ENCODE data around the gene THRB. TPM values are rescaled to one million over a fixed set of nuclear protein-coding genes. Genes with fewer than 3 reads are reported as not detected.

THRB gene
- total and polyA plus RNA-seq, 8 donors: 10.1 to 18.6 (median 15.1) TPM

DNA sequence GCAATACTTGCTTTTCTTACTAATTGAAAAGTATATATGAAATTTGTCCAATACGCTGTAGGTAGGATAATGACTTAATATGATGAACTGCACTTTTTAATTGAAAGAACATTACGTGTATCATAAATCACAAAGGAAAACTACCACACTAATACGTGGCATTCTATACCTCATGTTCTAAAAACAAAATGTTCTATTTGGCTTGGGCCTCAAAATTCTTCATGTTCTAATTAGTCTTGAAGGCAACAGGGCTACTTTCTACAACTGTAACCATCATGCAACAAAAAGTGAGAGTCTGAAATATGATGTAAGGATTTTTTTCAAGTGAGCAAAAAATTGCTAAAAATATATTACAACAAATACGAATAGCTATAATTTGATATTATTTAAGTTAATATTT, 19.8 kb downstream of the THRB start:
- DNase-seq (no peak), ATAC-seq (no peak)
- Histone ChIP-seq H3K27ac (no peak overlapping the region), H3K27me3 (no peaks in the 10 kb centered on the region), H3K36me3 (no peaks in the 10 kb centered on the region), H3K4me1 (no peaks in the 10 kb centered on the region), H3K9me3 (no peaks in the 10 kb centered on the region), H3K4me3 (no peak overlapping the region)
- intact Hi-C loops (cut with DNase I): no loop called here
- TF ChIP-seq, protein P1, sequence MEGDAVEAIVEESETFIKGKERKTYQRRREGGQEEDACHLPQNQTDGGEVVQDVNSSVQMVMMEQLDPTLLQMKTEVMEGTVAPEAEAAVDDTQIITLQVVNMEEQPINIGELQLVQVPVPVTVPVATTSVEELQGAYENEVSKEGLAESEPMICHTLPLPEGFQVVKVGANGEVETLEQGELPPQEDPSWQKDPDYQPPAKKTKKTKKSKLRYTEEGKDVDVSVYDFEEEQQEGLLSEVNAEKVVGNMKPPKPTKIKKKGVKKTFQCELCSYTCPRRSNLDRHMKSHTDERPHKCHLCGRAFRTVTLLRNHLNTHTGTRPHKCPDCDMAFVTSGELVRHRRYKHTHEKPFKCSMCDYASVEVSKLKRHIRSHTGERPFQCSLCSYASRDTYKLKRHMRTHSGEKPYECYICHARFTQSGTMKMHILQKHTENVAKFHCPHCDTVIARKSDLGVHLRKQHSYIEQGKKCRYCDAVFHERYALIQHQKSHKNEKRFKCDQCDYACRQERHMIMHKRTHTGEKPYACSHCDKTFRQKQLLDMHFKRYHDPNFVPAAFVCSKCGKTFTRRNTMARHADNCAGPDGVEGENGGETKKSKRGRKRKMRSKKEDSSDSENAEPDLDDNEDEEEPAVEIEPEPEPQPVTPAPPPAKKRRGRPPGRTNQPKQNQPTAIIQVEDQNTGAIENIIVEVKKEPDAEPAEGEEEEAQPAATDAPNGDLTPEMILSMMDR (IDR thresholded peaks at IDR 0.05): no peak

DNA sequence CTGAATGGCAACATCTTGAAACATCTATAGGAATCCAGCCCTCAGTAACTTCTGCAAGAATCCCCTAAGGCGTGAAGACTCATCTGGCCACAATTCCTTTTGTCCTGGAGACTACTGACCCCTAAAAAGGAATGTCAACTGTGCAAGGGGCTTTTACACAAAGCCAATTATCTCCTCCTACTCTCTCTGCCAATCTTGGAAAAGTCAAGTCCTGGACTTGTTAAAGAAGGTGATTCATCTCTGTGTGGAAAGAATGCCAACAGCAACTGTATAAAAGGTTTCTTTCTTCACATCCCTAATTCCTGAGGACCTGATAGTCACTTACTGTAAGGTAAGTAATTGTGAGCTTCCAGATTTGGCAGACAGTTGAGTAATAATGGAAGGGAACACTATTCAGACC, 22.3 kb downstream of the THRB start:
- H3K36me3 ChIP-seq: no peaks in the 10 kb centered on the region

DNA sequence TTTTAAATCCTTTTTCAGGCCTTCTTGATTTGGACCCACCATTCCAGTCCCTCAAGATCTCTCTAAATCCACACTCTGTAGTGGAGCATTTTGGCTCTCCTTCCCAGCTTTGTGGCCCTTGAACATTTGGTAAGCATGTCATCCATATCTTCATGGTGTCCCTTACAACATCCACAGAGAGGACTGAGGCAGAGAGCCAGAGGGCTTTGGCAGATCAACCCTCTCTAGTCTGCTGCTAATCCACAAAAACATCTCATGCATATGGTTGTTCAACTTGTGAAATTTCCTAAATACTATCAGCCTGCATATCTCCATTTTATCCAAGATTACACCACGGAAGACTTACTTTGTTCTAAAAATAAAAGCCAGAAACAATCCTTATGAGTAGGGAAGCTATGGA, 23.2 kb downstream of the THRB start:
- TF ChIP-seq, protein P1 (IDR thresholded peaks at IDR 0.05): no peak
- DNase-seq (no peak), ATAC-seq (no peak)
- Histone ChIP-seq H3K27me3 (no peaks in the 10 kb centered on the region), H3K4me3 (no peak overlapping the region), H3K27ac (no peak overlapping the region), H3K4me1 (no peaks in the 10 kb centered on the region), H3K9me3 (no peaks in the 10 kb centered on the region), H3K36me3 (no peaks in the 10 kb centered on the region)
- intact Hi-C loops (cut with DNase I): no loop called here

More for the DNA sequence above, 22.3 kb downstream of the THRB start:
- no peak for DNase-seq
- intact Hi-C loops (cut with DNase I): no loop called here
- no peak overlapping the region for H3K4me3 ChIP-seq
- H3K27ac ChIP-seq: no peak overlapping the region
- H3K4me1 ChIP-seq: no peaks in the 10 kb centered on the region
- no peaks in the 10 kb centered on the region for H3K27me3 ChIP-seq
- TF ChIP-seq, protein P1 (IDR thresholded peaks at IDR 0.05): no peak
- ATAC-seq: no peak
- H3K9me3 ChIP-seq: no peaks in the 10 kb centered on the region

- Histone ChIP-seq H3K9me3 (no peaks in the 10 kb centered on the region), H3K27ac (no peak overlapping the region), H3K4me1 (no peaks in the 10 kb centered on the region), H3K27me3 (no peaks in the 10 kb centered on the region), H3K36me3 (no peaks in the 10 kb centered on the region), H3K4me3 (no peak overlapping the region)
- DNase-seq (no peak), ATAC-seq (no peak)
- intact Hi-C loops (cut with DNase I): no loop called here
- TF ChIP-seq, protein P1 (IDR thresholded peaks at IDR 0.05): no peak
These were observed 24.4 kb downstream of the THRB start for GRCh38 chr3:24470277-24470676.

- Histone ChIP-seq H3K36me3 (no peaks in the 10 kb centered on the region), H3K4me1 (no peaks in the 10 kb centered on the region), H3K27me3 (no peaks in the 10 kb centered on the region), H3K9me3 (peaks cover 0 to 10% of the 10 kb centered on the region in 2 donors), H3K4me3 (no peak overlapping the region), H3K27ac (no peak overlapping the region)
- DNase-seq: no peak
- intact Hi-C loops (cut with DNase I): no loop called here
- TF ChIP-seq, protein P1 (IDR thresholded peaks at IDR 0.05): no peak
- no peak for ATAC-seq
These were observed 30.3 kb downstream of the THRB start for GRCh38 chr3:24464389-24464788.

Data from left lung (tissue), 10 donors.